ENCODE data around the gene USP47. TPM values are rescaled to one million over a fixed set of nuclear protein-coding genes. Genes with fewer than 3 reads are reported as not detected.
A peak's percentile ranks its signal among the peaks of the same experiment; 100 is the strongest.

The USP47 gene
- total RNA-seq, 1 donor from 2014 or later = 48.1 TPM

- no peak for TF ChIP-seq CTCF (IDR thresholded peaks at IDR 0.05)
- no peak overlapping the region for H3K27ac ChIP-seq
- no peaks in the 10 kb centered on the region for H3K36me3 ChIP-seq
- no peak overlapping the region for H3K4me3 ChIP-seq
- H3K9me3 ChIP-seq = no peaks in the 10 kb centered on the region
- H3K4me1 ChIP-seq = peaks cover 20% of the 10 kb centered on the region
- H3K27me3 ChIP-seq = no peaks in the 10 kb centered on the region
- intact Hi-C loops (cut with DNase I) = no loop called here
- ATAC-seq = no peak
- DNase-seq = peak; percentile 48
These were observed 143.4 kb downstream of the USP47 start for GRCh38 chr11:11985016-11985715.

DNA sequence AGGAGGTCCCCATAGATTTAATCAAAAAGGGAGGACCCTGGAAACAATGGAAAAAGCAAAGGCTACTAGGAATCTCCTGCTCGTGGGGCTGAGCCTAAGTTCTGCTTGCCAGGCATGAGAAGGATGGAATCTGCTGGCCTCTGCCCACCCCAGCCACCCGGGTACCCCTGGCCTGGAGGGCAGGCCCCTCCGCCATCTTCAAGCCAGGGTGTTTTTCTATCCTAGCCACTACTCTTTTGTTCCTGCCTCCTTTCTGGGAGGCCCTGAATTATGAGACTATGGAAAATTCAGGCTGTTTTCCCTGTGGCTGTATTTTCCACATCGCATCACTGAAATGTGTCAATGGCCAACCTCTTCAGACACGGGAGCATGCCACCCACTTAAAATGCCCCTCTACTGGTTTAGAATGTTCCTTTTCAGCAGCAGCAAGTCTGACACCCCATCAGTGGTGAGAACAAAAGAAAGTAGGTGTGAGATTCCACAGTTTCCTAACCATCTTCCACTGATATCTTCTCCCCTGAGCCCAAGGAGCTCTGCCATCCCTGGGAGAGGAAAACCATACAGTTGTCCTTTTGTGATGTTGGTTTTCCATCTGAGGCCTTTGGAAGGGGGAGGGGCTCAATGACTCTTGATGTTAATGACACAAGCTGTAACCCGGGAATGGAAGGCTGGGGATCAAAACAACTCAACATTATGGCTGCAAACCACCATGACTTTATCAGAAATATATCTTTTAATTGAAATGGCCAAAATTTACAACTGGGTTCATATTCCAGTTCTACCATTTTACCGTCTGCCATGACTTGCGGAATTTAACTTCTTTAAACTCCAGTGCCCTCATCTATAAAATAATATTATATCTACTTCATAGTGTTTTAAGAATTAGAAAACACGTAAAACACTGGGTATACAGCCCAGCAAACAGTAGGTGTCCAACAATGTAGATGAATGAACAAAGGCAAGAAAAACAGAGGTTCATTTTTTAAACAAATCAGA lies 144.5 kb downstream of the USP47 start:
- intact Hi-C loops (cut with DNase I) = no loop called here
- no peak for ATAC-seq
- Histone ChIP-seq H3K4me3 (no peak overlapping the region), H3K27ac (no peak overlapping the region), H3K4me1 (peaks cover 9% of the 10 kb centered on the region), H3K9me3 (no peaks in the 10 kb centered on the region), H3K27me3 (no peaks in the 10 kb centered on the region), H3K36me3 (no peaks in the 10 kb centered on the region)
- peak; percentile 20 for DNase-seq
- TF ChIP-seq CTCF (IDR thresholded peaks at IDR 0.05) = no peak

GRCh38 chr11:11987503-11988022 lies 145.8 kb downstream of the USP47 start:
- Histone ChIP-seq H3K27ac (peak overlapping the region; percentile 39), H3K4me3 (no peak overlapping the region), H3K27me3 (no peaks in the 10 kb centered on the region), H3K9me3 (no peaks in the 10 kb centered on the region), H3K36me3 (no peaks in the 10 kb centered on the region), H3K4me1 (peaks cover 9% of the 10 kb centered on the region)
- peak; percentile 24 for TF ChIP-seq CTCF (IDR thresholded peaks at IDR 0.05)
- DNase-seq (no peak), ATAC-seq (no peak)
- intact Hi-C loops (cut with DNase I) = no loop called here

DNA sequence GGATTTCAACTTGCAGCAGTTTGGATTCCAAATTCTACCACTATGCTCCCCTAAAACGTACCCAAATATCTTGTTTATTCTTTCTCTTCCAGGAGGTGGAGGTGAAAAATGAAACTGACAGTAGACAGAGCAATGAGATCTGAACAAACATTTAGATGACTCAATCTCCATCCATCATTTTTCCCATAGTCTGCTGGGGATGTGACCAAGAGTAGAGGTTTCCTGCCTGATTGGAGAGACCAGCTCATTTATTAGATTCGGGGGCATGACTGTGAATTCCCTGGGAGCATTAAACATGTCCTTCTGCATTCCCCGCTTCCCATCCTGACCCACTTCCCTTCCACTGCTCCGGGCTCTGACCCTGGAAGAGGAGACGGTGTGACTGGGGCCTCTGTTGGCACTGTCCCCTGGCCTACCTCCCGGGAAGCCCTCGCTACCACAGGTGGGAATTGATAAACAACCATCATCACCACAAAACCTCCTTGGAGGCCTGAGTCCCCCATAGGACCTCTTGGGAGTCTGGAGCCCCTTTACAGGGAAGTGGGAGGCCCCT lies 146.4 kb downstream of the USP47 start:
- Histone ChIP-seq H3K27ac (peak overlapping the region; percentile 39), H3K27me3 (no peaks in the 10 kb centered on the region), H3K4me1 (peaks cover 9% of the 10 kb centered on the region), H3K36me3 (no peaks in the 10 kb centered on the region), H3K4me3 (no peak overlapping the region), H3K9me3 (no peaks in the 10 kb centered on the region)
- DNase-seq (peak; percentile 36), ATAC-seq (no peak)
- intact Hi-C loops (cut with DNase I) = no loop called here
- no peak for TF ChIP-seq CTCF (IDR thresholded peaks at IDR 0.05)

DNA sequence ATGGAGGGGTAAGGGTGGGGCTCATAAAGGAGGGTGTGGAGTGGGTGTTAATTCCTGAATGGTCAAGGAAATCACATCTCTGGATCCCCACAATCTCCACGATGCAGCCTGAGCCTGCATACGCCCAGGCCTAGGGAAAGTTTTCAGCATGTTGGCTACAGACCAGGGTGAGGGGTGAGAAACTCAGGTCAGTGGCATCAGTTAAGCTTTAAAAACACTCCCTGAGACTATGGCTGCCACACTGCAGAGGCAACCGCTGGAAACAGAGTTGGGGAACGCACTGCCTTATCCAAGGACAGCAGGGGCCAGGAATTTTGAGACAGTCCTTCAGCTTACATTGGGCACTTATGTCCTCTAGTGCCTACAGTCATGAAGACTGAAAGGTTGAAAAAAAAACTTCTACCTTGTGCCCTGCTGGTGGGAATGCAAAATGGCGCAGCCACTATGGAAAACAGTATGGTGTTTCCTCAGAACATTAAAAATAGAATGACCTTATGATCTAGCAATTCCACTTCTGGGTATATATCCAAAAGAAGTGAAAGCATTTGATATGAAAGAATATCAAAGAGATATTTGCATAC lies 147.0 kb downstream of the USP47 start:
- H3K27ac ChIP-seq = no peak overlapping the region
- peak; percentile 9 for TF ChIP-seq CTCF (IDR thresholded peaks at IDR 0.05)
- peak; percentile 21 for DNase-seq
- H3K4me1 ChIP-seq = peaks cover 9% of the 10 kb centered on the region
- intact Hi-C loops (cut with DNase I) = no loop called here
- ATAC-seq = no peak
- H3K27me3 ChIP-seq = no peaks in the 10 kb centered on the region
- H3K4me3 ChIP-seq = no peak overlapping the region
- no peaks in the 10 kb centered on the region for H3K9me3 ChIP-seq
- H3K36me3 ChIP-seq = no peaks in the 10 kb centered on the region

All from upper lobe of right lung (tissue), 1 donor.